Activated CD8-positive, alpha-beta memory T cell treated with anti-CD3 and anti-CD28 coated beads for 1 hour (primary cell): ENCODE results near the gene AGPAT2.
A peak's percentile ranks its signal among the peaks of the same experiment; 100 is the strongest.

Experiments
- DNase-seq, 2 donors: peaks; one replicate each; pipeline ENCODE4 v3.0.0-alpha.2; 2020; ENCODE audit warnings: low read depth in 1 of 2; ENCODE audit errors: extremely low read depth in 1 of 2

Gene AGPAT2

GRCh38 chr9:136703276-136703860 lies 16.1 kb upstream of the AGPAT2 start:
- DNase-seq: no peak

DNA sequence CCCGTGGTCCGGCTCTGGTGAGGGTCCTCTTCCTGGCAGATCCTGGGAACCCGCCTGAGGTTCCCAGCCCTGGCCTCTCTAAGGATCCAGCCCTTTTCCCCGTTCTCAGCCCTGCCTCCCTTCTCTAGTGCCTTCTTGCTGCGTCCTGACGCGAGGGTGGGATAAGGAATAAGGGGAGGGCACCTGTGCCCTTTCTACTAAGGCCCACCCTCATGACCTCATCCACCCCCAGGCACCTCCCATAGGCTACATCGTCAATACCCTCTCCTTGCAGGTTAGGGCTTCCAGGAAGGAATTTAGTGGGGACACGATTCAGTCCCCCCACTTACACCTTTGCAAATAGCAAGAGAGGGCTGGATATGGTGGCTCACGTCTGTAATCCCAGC lies 14.4 kb upstream of the AGPAT2 start:
- no peak for DNase-seq

DNA sequence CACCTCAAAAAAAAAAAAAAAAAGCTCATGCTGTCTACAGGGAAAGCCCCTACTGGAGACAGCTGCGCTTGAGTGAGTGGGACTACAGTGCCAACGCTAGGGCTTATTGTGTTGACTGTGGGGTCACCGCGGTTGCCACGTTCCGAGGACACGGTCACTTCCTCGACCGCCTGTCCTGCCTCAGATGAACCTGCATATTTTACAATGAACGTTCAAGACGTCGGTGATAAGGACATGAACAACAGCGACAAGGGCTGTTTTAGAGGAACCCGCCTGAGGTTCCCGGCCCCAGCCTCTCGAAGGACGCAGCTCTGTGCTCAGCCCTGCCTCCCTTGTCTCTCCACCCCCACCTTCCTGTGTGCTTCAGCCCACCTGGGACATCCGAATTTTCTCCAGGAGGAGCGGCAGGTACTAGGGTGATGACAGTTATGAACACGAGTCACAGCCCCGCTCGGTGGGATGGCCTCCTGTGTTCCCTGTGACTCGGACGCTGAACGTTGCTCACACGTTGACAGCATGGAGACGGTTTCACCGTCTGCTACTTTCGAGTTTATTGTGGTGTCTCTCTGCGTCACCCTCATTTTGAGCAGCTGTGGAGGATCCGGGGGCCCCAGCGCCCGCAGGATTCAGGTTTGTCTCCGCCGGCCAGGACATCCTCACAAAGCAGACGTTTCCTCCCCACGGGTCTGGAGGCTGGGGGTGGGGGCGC lies 13.9 kb upstream of the AGPAT2 start:
- DNase-seq: peak; percentile 13 to 37

DNA sequence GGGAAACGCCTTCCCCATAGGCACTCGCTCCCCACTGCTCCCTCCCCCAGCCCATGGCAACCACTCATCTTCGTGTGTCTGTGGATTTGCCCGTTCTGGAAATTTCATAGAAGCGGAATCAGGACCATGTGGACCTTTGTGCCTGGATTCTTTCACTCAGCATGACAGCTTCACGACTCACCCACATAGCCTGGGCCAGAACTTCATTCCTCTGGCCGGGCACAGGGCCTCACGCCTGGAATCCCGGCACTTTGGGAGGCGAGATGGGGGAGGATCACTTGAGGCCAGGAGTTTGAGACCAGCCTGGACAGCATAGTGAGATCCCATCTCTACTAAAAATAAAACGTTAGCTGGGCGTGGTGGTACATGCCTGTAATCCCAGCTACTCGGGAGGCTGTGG lies 13.0 kb upstream of the AGPAT2 start:
- DNase-seq: no peak

DNA sequence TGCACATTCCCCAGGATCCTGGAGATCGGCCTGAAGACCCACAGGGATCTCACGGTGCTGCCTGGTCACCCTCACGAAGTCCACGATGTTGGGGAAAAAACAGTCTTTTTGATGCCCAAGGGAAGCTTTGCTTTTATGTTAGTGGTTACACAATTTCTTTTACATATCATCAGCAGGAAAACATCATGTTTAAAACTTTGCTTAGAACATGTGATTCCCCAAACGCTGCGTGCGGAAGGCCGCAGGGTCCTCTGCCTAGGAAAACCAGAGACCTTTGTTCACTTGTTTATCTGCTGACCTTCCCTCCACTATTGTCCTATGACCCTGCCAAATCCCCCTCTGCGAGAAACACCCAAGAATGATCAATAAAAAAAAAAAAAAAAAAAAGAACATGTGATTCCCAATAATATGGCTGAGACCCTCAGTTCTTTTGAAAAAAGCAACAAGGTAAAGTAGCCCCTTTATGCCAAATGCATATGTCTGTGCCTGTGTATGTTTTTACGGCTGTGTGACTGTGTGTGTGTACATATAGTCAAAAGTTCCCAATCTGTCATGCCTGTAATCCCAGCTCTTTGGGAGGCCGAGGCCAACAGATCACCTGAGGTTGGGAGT lies 11.5 kb upstream of the AGPAT2 start:
- no peak for DNase-seq

- DNase-seq: no peak
Observed at GRCh38 chr9:136697821-136698526, 10.7 kb upstream of the AGPAT2 start.

DNA sequence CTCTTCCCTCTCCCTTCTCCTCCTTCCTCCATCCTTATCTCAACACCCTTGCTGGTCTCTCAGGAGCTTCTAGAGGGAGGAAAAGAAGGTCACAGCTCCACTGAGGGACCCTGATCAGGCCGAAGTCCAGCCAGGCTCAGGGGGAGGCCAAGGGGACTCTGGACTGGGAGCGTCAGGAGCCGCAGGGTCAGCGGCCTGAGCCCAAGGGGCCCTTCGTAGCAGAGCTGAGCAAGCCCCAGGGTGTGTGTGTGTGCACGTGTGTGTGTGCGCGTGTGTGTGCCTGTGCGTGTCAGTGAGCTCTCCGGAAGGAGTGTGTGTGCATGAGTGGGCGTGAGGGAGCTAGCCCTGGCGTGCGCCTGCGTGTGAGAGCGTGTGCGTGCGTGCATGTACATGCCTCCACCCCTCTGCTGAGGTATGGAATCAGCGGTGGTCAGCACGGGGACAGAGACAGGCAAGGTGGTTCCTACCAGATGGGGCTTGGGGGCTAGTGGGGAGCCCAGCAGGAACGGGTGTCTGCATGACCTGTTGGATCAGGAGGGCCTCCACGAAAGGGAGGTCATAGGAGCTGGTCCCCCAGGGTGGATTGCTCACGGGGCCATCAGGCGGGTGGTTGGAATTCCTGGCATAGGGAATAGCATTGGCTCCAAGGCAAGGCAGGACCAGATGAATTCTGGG lies 10.0 kb upstream of the AGPAT2 start:
- no peak for DNase-seq

DNA sequence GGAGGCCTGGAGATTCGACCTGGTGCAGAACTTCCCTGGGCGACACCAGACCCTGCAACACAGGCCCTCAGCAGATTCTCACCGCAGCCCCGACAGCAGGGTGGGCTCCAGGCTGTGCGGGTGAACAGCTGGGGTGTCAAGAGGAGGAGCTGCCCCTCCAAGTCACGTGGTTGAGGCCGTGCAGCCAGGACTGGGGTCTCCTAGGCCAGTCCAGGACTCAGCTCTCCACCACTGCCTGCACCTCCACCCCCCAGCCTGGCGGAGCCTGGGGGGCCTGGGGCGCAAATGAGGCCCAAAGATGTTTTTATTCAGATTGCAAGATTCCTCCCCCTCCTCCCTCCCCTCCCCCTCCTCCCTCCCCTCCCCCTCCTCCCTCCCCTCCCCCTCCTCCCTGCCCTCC lies 9.2 kb upstream of the AGPAT2 start:
- no peak for DNase-seq

DNA sequence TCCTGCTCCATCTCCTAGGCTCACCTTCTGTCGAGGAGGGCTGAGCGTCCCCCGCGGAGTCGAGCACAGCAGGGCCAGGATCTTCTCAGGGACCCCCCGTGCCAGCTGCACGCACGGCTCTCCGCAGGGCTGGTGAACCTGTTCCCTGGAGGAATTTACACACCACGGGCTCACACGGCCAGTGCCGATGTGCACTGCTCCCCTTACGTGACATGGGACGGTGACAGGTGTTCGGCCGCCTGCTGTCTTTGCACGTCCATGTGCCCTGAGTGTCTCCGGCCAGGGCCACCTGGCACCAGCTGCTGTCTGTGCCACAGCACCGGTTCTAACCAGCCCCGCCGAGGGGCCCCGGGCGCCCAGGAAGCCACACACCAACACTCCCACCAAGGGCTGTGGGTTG lies 8.7 kb upstream of the AGPAT2 start:
- no peak for DNase-seq

- no peak for DNase-seq
Observed at GRCh38 chr9:136695435-136695895, 8.2 kb upstream of the AGPAT2 start.

DNA sequence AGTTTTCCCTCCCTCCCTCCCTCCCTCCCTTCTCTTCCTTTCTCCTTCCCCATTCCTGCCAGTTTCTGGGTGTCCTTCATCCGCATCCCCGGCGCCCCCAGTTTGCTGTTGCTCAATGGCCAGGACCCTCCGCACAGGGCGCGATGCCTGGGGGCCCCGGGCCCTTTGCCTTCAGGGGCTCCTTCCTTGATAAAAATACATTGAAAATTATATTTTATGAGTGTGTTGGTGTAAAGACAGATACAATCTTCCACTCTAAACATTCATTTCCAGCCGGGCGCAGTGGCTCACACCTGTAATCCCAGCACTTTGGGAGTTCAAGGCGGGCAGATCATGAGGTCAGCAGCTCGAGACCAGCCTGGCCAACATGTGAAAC lies 7.6 kb upstream of the AGPAT2 start:
- DNase-seq: no peak

GRCh38 chr9:136694163-136694871 lies 7.1 kb upstream of the AGPAT2 start:
- no peak for DNase-seq

- no peak for DNase-seq
Observed at GRCh38 chr9:136693490-136694162, 6.4 kb upstream of the AGPAT2 start.

DNA sequence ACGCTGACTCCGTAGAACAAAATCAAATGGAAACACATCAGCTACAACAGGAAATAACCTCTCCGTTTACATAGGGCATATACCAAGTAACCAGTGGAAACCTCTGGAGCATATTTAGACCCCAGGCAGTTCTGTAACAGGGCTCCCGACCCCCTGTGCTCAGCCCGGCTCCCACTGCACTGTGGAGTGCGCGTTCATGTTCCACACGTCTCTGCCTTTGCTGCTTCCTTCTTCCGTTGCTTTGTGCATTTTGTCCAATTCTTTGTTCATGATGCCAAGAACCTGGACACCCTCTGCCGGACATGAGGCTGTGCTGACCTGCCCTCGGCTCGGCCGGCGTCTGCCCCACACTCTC lies 5.9 kb upstream of the AGPAT2 start:
- DNase-seq: no peak

DNA sequence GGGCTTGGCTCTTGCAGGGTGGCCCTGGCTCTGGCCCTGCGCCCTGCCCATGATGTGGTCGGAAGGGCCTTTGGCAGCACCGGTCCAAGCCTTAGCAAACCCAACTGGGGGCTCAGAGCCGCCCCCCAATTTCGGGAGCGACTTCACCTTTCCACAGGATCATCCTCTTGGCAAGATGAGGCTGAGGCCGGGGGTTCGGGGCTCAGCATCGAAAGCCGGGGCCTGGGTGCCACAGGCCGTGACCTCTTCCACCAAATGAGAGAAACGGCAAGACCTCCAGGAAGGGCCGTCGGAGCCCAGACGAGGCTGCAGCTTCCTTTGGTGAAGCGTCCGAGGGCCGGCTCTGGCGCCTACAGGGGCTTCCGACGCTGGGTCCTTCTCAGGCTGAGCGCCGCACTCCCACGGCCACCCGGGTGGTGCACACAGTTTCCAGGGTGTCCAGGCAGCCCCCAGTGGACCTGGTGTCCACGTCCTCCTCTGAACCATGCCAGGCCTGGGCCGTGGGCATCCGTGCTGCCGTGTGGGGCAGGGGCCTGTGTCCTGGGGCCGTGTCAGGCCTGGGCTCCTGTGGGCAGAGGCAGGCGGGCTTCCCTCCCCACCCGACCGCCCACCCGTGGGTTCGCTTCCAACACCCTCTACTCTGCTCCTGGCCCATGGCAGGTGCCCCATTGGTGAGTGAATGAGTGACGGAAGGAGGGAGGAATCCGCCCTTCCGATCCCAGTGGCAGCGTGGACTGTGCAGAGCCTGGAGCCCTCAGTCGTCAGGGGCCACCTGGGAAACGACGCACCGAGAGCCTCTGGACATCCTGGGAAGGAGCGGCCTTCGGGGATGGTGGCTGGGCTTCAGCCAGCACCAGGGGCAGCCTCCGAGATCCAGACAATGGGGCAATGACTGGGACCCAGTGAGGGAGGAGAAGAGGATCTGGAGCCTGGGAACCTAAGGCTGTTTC lies 5.2 kb upstream of the AGPAT2 start:
- no peak for DNase-seq

DNA sequence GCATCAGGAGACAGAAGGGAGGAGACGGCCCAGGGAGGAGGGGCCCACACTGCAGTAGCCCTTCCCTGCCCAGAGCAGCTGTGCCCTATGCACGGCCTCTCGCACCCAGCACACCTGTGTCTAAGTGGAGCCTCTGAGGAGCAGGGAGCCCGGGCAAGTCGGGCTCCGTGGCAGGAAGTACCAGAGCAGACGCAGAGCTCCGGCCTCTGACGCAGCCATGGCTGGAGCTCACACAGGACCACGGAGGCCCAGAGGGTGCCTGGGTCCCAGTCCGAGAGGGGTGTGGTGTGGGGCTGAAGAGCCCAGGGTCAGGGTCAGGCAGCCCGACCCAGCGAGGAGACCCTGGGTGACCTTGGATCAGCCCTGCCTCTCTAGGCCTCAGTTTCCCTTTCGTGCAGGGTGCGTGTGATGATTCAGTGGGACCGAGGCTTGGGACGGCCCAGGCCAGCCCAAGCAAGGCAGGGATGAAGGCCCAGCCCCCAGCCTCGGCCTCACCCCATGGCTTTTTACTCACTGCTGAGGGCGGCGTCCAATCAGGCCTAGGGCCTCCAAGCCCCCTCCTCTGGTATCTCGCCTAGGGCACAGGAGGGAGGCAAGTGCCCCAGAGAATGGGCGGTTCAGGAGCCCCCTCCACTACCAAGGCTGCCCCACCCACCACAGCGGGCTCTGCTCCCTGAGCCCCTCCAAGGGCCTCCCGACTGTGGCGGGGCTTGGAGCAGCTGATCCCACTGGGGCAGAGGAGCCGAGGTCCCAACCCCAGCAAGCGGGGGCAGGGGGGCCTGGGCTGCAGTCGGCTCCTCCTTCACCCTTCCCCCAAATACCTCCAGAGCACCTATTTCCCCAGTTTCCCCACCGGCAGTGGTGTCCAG lies 4.3 kb upstream of the AGPAT2 start:
- DNase-seq: no peak

DNA sequence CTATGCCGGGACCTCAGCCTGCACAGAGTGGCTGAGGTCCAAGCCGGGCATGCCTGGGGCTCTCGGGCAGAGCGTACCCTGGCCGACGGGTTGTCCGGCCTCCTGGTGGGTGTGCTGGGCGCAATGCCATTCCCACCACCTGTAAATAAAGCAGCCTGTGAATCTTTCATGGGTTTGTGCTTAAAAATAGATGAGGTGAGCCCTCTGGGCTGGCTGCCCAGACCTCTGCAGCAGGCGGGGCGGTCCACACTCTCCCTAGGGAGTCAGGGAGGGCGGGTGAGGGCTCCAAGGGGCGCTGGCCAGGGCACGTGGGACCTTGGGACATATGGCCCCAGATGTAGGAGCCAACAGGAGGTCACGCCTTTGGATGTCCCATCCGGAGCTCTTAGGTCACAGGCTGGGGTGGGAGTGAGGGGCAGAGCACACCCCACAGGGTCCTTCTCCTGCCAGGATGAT lies 3.6 kb upstream of the AGPAT2 start:
- DNase-seq: no peak
